Measurements from ENCODE around the gene TEX13D. TPM values are rescaled to one million over a fixed set of nuclear protein-coding genes. Genes with fewer than 3 reads are reported as not detected.

The TEX13D gene
- total and polyA plus RNA-seq, 9 of the 15 experiments (the other 6 are each of a cell fraction or from before 2014, with no cell fraction given): 0.06 TPM; not detected in 8

DNA sequence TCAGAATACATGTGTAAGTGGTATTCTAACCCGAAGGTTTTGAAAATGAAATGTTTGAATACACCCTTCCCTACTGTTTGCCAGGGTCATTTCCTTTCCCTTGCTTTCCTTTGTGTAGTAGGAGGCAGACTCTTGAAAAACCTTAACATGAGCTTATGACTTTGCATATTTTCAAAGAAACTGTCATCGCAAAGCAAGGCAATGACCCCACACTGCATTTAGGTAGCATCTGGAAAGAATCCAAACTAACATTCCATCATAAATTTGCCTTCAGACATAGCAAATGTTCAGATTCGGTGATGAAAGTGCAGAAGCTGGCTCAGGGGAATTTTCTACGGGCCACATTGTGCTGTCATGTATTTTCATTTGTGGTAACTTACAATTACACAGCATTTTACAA, 46.2 kb downstream of the TEX13D start (continued):
- TF ChIP-seq FOXP1 (CRISPR knock-in tag; IDR thresholded peaks at IDR 0.05): no peak

DNA sequence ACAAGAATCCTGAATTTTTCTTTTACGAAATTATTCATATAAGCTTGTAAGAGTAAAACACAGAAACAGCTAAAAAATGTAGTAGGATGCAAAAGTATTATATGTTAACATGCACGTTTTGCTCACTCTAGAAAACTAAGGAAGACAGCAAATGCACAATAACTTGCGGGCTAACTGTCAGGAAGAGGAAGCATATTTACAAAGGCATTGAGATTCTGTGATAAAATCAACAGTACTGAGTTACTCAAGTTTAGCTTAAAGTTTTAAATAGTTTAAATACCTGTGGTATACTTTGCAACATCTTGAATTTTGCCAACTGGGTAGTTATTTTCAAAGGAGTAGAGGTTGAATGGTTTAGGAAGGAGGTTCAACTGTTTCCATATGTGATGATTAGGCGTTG, 50.9 kb downstream of the TEX13D start:
- CTCF ChIA-PET (ENCODE audit: low intra/inter-chr PET ratio): no interaction called here
- TF ChIP-seq MECOM (CRISPR knock-in tag; IDR thresholded peaks at IDR 0.05): no peak
- no peak for TF ChIP-seq ERF (CRISPR knock-in tag; IDR thresholded peaks at IDR 0.05)
- no peak for TF ChIP-seq ASH1L (IDR thresholded peaks at IDR 0.05; ENCODE audit: borderline replicate concordance, low read depth, partially characterized antibody)
- no peak for TF ChIP-seq ATF7 (IDR thresholded peaks at IDR 0.05)
- TF ChIP-seq RBM22 (IDR thresholded peaks at IDR 0.05; ENCODE audit: low read depth, low read length, poor library complexity, severe bottlenecking): no peak
- no peak for TF ChIP-seq SMARCB1 (IDR thresholded peaks at IDR 0.05; ENCODE audit: insufficient read length, low read depth)
- no peak for TF ChIP-seq DIDO1 (tag; IDR thresholded peaks at IDR 0.05; ENCODE audit: low read depth)
- TF ChIP-seq CC2D1A (IDR thresholded peaks at IDR 0.05): no peak
- TF ChIP-seq, protein P1, sequence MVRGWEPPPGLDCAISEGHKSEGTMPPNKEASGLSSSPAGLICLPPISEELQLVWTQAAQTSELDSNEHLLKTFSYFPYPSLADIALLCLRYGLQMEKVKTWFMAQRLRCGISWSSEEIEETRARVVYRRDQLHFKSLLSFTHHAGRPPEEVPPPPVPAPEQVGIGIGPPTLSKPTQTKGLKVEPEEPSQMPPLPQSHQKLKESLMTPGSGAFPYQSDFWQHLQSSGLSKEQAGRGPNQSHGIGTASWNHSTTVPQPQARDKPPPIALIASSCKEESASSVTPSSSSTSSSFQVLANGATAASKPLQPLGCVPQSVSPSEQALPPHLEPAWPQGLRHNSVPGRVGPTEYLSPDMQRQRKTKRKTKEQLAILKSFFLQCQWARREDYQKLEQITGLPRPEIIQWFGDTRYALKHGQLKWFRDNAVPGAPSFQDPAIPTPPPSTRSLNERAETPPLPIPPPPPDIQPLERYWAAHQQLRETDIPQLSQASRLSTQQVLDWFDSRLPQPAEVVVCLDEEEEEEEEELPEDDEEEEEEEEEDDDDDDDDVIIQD (CRISPR knock-in tag; IDR thresholded peaks at IDR 0.05): no peak
- TF ChIP-seq STAT5A (IDR thresholded peaks at IDR 0.05; ENCODE audit: borderline replicate concordance, low read length): no peak
- TF ChIP-seq GABPB1 (CRISPR knock-in tag; IDR thresholded peaks at IDR 0.05): no peak
- TF ChIP-seq, protein P2, sequence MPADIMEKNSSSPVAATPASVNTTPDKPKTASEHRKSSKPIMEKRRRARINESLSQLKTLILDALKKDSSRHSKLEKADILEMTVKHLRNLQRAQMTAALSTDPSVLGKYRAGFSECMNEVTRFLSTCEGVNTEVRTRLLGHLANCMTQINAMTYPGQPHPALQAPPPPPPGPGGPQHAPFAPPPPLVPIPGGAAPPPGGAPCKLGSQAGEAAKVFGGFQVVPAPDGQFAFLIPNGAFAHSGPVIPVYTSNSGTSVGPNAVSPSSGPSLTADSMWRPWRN (IDR thresholded peaks at IDR 0.05; ENCODE audit: low read depth): no peak
- no peak for TF ChIP-seq RAD21 (CRISPR knock-in tag; conservative IDR thresholded peaks at IDR 0.05 in 1 of 2, IDR thresholded peaks at IDR 0.05 in 1 of 2)
- no peak for TF ChIP-seq MTA2 (IDR thresholded peaks at IDR 0.05; ENCODE audit: low read depth)
- no peak for TF ChIP-seq ZNF583 (CRISPR knock-in tag; IDR thresholded peaks at IDR 0.05)
- TF ChIP-seq, protein P3, sequence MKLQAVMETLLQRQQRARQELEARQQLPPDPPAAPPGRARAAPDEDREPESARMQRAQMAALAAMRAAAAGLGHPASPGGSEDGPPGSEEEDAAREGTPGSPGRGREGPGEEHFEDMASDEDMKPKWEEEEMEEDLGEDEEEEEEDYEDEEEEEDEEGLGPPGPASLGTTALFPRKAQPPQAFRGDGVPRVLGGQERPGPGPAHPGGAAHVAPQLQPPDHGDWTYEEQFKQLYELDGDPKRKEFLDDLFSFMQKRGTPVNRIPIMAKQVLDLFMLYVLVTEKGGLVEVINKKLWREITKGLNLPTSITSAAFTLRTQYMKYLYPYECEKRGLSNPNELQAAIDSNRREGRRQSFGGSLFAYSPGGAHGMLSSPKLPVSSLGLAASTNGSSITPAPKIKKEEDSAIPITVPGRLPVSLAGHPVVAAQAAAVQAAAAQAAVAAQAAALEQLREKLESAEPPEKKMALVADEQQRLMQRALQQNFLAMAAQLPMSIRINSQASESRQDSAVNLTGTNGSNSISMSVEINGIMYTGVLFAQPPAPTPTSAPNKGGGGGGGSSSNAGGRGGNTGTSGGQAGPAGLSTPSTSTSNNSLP (IDR thresholded peaks at IDR 0.05; ENCODE audit: borderline replicate concordance, low read depth, low read length): no peak
- TF ChIP-seq, protein P4, sequence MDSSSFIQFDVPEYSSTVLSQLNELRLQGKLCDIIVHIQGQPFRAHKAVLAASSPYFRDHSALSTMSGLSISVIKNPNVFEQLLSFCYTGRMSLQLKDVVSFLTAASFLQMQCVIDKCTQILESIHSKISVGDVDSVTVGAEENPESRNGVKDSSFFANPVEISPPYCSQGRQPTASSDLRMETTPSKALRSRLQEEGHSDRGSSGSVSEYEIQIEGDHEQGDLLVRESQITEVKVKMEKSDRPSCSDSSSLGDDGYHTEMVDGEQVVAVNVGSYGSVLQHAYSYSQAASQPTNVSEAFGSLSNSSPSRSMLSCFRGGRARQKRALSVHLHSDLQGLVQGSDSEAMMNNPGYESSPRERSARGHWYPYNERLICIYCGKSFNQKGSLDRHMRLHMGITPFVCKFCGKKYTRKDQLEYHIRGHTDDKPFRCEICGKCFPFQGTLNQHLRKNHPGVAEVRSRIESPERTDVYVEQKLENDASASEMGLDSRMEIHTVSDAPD (CRISPR knock-in tag; IDR thresholded peaks at IDR 0.05): no peak

More for the DNA sequence above, 50.9 kb downstream of the TEX13D start:
- POLR2A ChIA-PET: interaction anchor here (0.8 kb wide), 1 partner anchor 11 kb away, joined by 3 read pairs; no protein-coding TSS in a partner anchor
- Histone ChIP-seq H3K4me3 (no peak overlapping the region), H3K79me2 (ENCODE audit: control insufficient read depth, insufficient read depth, low read length) (no peaks in the 10 kb centered on the region), H3K4me2 (ENCODE audit: insufficient read depth, low read length) (no peak overlapping the region), H3K27me3 (ENCODE audit: control insufficient read depth in 2 of 2, insufficient read depth in 2 of 2, low read length in 2 of 2) (no peaks in the 10 kb centered on the region), H3K27ac (ENCODE audit: extremely low read depth, low read depth, low read length) (no peak overlapping the region), H3K4me1 (replicated peaks in 1 of 2; ENCODE audit: control insufficient read depth in 2 of 2, insufficient read depth in 2 of 2, low read length in 2 of 2) (peaks cover 0 to 6% of the 10 kb centered on the region in 2 experiments; a peak in 2 of 5 replicates), H3K9me3 (replicated peaks; ENCODE audit: control insufficient read depth, insufficient read depth, low read depth, low read length) (no peaks in the 10 kb centered on the region), H3K9ac (ENCODE audit: insufficient read depth in 1 of 2, low read depth in 2 of 2, low read length in 2 of 2) (no peak overlapping the region), H2AFZ (ENCODE audit: low read depth, low read length) (no peak overlapping the region), H3K9me1 (ENCODE audit: control insufficient read depth, insufficient read depth, low read length) (no peaks in the 10 kb centered on the region), H4K20me1 (replicated peaks; ENCODE audit: control insufficient read depth, insufficient read depth, low read length) (no peaks in the 10 kb centered on the region), H3K36me3 (ENCODE audit: control insufficient read depth, insufficient read depth, low read length) (no peaks in the 10 kb centered on the region)
- FAIRE-seq: no peak
- WGBS (ENCODE audit: insufficient coverage, low coverage, missing lambda C conversion rate): 76% methylated on average over 4 of the region's 4 CpGs
- intact Hi-C loops (cut with micrococcal nuclease): no loop called here
- BruUV-seq (replicated peaks): no TSS peak
- in situ Hi-C loops (cut with MboI): no loop called here
- no peak for DNase-seq (ENCODE audit: extremely low read depth in 1 of 4, low spot score in 3 of 4)
- ATAC-seq: no peak

Measured in K562 (cell line).